Activated T-cell treated with anti-CD3 and anti-CD28 coated beads for 48 hours (primary cell): ENCODE results near the gene CD40.
A peak's percentile ranks its signal among the peaks of the same experiment; 100 is the strongest.

Experiments
- DNase-seq: peaks from one replicate; pipeline ENCODE4 v3.0.0-alpha.2; 2020; ENCODE audit warnings: low read depth

The CD40 gene

GRCh38 chr20:46122516-46123481 is 4.7 kb downstream of the CD40 start:
- DNase-seq: no peak

- DNase-seq: no peak
Measured at GRCh38 chr20:46123482-46124245, 5.5 kb downstream of the CD40 start.

- DNase-seq: no peak
Measured at GRCh38 chr20:46126440-46127056, 8.4 kb downstream of the CD40 start.

- DNase-seq: no peak
Measured at GRCh38 chr20:46127396-46128010, 9.4 kb downstream of the CD40 start.

GRCh38 chr20:46128310-46129151 is 10.4 kb downstream of the CD40 start:
- DNase-seq: no peak

GRCh38 chr20:46129955-46130481 is 11.9 kb downstream of the CD40 start:
- no peak for DNase-seq

GRCh38 chr20:46130534-46130933 is 12.4 kb downstream of the CD40 start:
- no peak for DNase-seq

- DNase-seq: no peak
Measured at GRCh38 chr20:46131396-46131795, 13.3 kb downstream of the CD40 start.

GRCh38 chr20:46132705-46133120 is 14.6 kb downstream of the CD40 start:
- DNase-seq: peak; percentile 66

- DNase-seq: no peak
Measured at GRCh38 chr20:46133886-46134654, 16.0 kb downstream of the CD40 start.

- DNase-seq: no peak
Measured at GRCh38 chr20:46134716-46135115, 16.6 kb downstream of the CD40 start.

GRCh38 chr20:46135856-46136633 is 17.9 kb downstream of the CD40 start:
- no peak for DNase-seq

- no peak for DNase-seq
Measured at GRCh38 chr20:46137816-46138215, 19.7 kb downstream of the CD40 start.

GRCh38 chr20:46139266-46139889 is 21.3 kb downstream of the CD40 start:
- DNase-seq: no peak

GRCh38 chr20:46139908-46140482 is 21.9 kb downstream of the CD40 start:
- DNase-seq: no peak

- DNase-seq: no peak
Measured at GRCh38 chr20:46142124-46142523, 24.0 kb downstream of the CD40 start.

GRCh38 chr20:46144432-46145025 is 26.4 kb downstream of the CD40 start:
- DNase-seq: no peak

GRCh38 chr20:46145713-46146112 is 27.6 kb downstream of the CD40 start:
- no peak for DNase-seq
